IMR-90 (cell line): Measurements from ENCODE around the gene PLAAT4. TPM values are rescaled to one million over a fixed set of nuclear protein-coding genes. Genes with fewer than 3 reads are reported as not detected.

Experiments
- ATAC-seq: fragments of 200-7000 bp; cut with Tn5 transposase; 2 replicates; pipeline ENCODE4 v1.9.1; 2020; ENCODE audit warnings: low read depth, mild to moderate bottlenecking, moderate library complexity
- BruUV-seq: library from RNA; stranded (reverse); fragments of 400-500 nt; replicated peaks from 2 replicates; lab custom pipeline; 2021; lab: Mats Ljungman, UMichigan
- CTCF ChIA-PET: fragments of 300-600 bp; formaldehyde crosslinking; extraction: SDS; loops from one replicate; lab custom pipeline; 2021; ENCODE audit warnings: antibody characterized with exemption; lab: Yijun Ruan, JAX
- POLR2A ChIA-PET: fragments of 300-600 bp; sonication (Branson Sonifier 250); formaldehyde crosslinking; loops from one replicate; lab custom pipeline; 2022; ENCODE audit warnings: antibody characterized with exemption; ENCODE audit not compliant: unreplicated experiment; lab: Charles Lee
- DNase-seq: peaks from one replicate; pipeline ENCODE4 v3.0.0; 2013
- H2AFZ ChIP-seq: replicated peaks from 2 replicates; pipeline ENCODE3; 2013; ENCODE audit warnings: low read length, mild to moderate bottlenecking; ENCODE audit not compliant: poor library complexity
- H2AK5ac ChIP-seq: 2 replicates; pipeline ENCODE4 v1.6.1; 2013; ENCODE audit warnings: low read depth, low read length, inconsistent platforms
- H2AK9ac ChIP-seq: replicated peaks from 2 replicates; pipeline ENCODE3; 2013; ENCODE audit warnings: mild to moderate bottlenecking, low read depth, low read length, moderate library complexity; ENCODE audit not compliant: poor library complexity
- H2BK120ac ChIP-seq: 2 replicates; pipeline ENCODE4 v1.6.1; 2013; ENCODE audit warnings: low read depth, low read length, inconsistent platforms
- H2BK15ac ChIP-seq: 3 replicates; pipeline ENCODE4 v1.6.1; 2013; ENCODE audit warnings: low read depth, low read length, inconsistent platforms
- H2BK20ac ChIP-seq: 2 replicates; pipeline ENCODE4 v1.6.1; 2013; ENCODE audit warnings: low read depth, mild to moderate bottlenecking, inconsistent platforms, low read length, moderate library complexity
- H2BK5ac ChIP-seq: 2 replicates; pipeline ENCODE4 v1.6.1; 2013; ENCODE audit warnings: mild to moderate bottlenecking, low read depth, low read length, inconsistent platforms; ENCODE audit not compliant: poor library complexity, severe bottlenecking
- H3K14ac ChIP-seq: replicated peaks from 2 replicates; pipeline ENCODE4 v1.6.1; 2013; ENCODE audit warnings: low read depth, low read length, inconsistent platforms
- H3K18ac ChIP-seq: 2 replicates; pipeline ENCODE4 v1.6.1; 2013; ENCODE audit warnings: low read depth, low read length, control low read depth
- H3K23ac ChIP-seq: 2 replicates; pipeline ENCODE4 v1.6.1; 2013; ENCODE audit warnings: low read depth, low read length, inconsistent platforms
- H3K27ac ChIP-seq: 2 replicates; pipeline ENCODE4 v1.5.1; 2013; ENCODE audit warnings: mild to moderate bottlenecking, control low read depth, low read length; ENCODE audit not compliant: insufficient read depth
- H3K27me3 ChIP-seq: 2 replicates; pipeline ENCODE4 v1.6.1; 2013; ENCODE audit warnings: low read length; ENCODE audit not compliant: control insufficient read depth, insufficient read depth
- H3K36me3 ChIP-seq: 2 replicates; pipeline ENCODE4 v1.6.1; 2013; ENCODE audit warnings: low read length, mixed read lengths; ENCODE audit not compliant: control insufficient read depth, insufficient read depth
- H3K4ac ChIP-seq: 2 replicates; pipeline ENCODE4 v1.6.1; 2013; ENCODE audit warnings: low read depth, low read length, inconsistent platforms
- H3K4me1 ChIP-seq: 2 replicates; pipeline ENCODE4 v1.6.1; 2013; ENCODE audit warnings: low read length, mixed read lengths; ENCODE audit not compliant: control insufficient read depth, insufficient read depth
- H3K4me2 ChIP-seq: 2 replicates; pipeline ENCODE4 v1.6.1; 2013; ENCODE audit warnings: low read depth, mild to moderate bottlenecking, control low read depth, low read length, moderate library complexity
- H3K4me3 ChIP-seq: 2 replicates; pipeline ENCODE4 v1.5.1; 2013; ENCODE audit warnings: low read depth, mild to moderate bottlenecking, control low read depth, low read length, moderate library complexity; ENCODE audit not compliant: insufficient read depth
- H3K56ac ChIP-seq: 2 replicates; pipeline ENCODE4 v1.6.1; 2013; ENCODE audit warnings: low read length, inconsistent platforms; ENCODE audit not compliant: insufficient read depth; ENCODE audit errors: extremely low read depth
- H3K79me1 ChIP-seq, 2 experiments: 2 replicates each; pipeline ENCODE4 v1.6.1; 2013; ENCODE audit warnings: low read length in 2 of 2, inconsistent platforms in 1 of 2, low read depth in 1 of 2
- H3K9ac ChIP-seq: 2 replicates; pipeline ENCODE4 v1.6.1; 2013; ENCODE audit warnings: low read depth, low read length, control low read depth
- H3K9me1 ChIP-seq: 2 replicates; pipeline ENCODE4 v1.6.1; 2013; ENCODE audit warnings: low read length, inconsistent platforms; ENCODE audit not compliant: insufficient read depth
- H3K9me3 ChIP-seq: 2 replicates; pipeline ENCODE4 v1.6.1; 2013; ENCODE audit warnings: low read length; ENCODE audit not compliant: control insufficient read depth, insufficient read depth
- H4K20me1 ChIP-seq: 2 replicates; pipeline ENCODE4 v1.6.1; 2013; ENCODE audit warnings: low read length, inconsistent platforms; ENCODE audit not compliant: insufficient read depth
- H4K5ac ChIP-seq: 2 replicates; pipeline ENCODE4 v1.6.1; 2013; ENCODE audit warnings: mild to moderate bottlenecking, low read depth, low read length, control low read depth
- H4K8ac ChIP-seq, 2 experiments: 2 replicates each; pipeline ENCODE4 v1.6.1; 2013; ENCODE audit warnings: low read depth in 2 of 2, low read length in 2 of 2, control low read depth in 1 of 2, inconsistent platforms in 1 of 2
- H4K91ac ChIP-seq: 2 replicates; pipeline ENCODE4 v1.6.1; 2013; ENCODE audit warnings: low read depth, low read length, inconsistent platforms; ENCODE audit not compliant: insufficient read depth
- BHLHE40 ChIP-seq: fragments of 150-350 bp; IDR thresholded peaks from 2 replicates; pipeline ENCODE4 v1.6.1; 2016; ENCODE audit warnings: mild to moderate bottlenecking, low read depth, low read length
- CEBPB ChIP-seq: IDR thresholded peaks from 2 replicates; pipeline ENCODE4 v1.6.1; 2012; ENCODE audit warnings: low read depth, low read length, improper control_type of control experiment
- CHD1 ChIP-seq: IDR thresholded peaks from 2 replicates; pipeline ENCODE4 v1.6.1; 2012; ENCODE audit warnings: low read depth, low read length, improper control_type of control experiment
- FOS ChIP-seq: fragments of 150-350 bp; IDR thresholded peaks from 2 replicates; pipeline ENCODE4 v1.6.1; 2016; ENCODE audit warnings: low read depth, low read length
- MAFK ChIP-seq: IDR thresholded peaks from 2 replicates; pipeline ENCODE4 v1.6.1; 2012; ENCODE audit warnings: low read depth, low read length, improper control_type of control experiment
- MAZ ChIP-seq: IDR thresholded peaks from 2 replicates; pipeline ENCODE4 v1.6.1; 2012; ENCODE audit warnings: low read depth, mild to moderate bottlenecking, low read length, improper control_type of control experiment, moderate library complexity, borderline replicate concordance
- MXI1 ChIP-seq: IDR thresholded peaks from 2 replicates; pipeline ENCODE4 v1.6.1; 2012; ENCODE audit warnings: low read depth, mild to moderate bottlenecking, low read length, moderate library complexity, borderline replicate concordance
- NFE2L2 ChIP-seq: fragments of 150-350 bp; IDR thresholded peaks from 2 replicates; pipeline ENCODE4 v1.6.1; 2016; ENCODE audit warnings: low read depth, mild to moderate bottlenecking, low read length
- POLR2A ChIP-seq: IDR thresholded peaks from 2 replicates; pipeline ENCODE4 v1.6.1; 2012; ENCODE audit warnings: mild to moderate bottlenecking, low read depth, low read length
- RAD21 ChIP-seq: IDR thresholded peaks from 2 replicates; pipeline ENCODE4 v1.6.1; 2012; ENCODE audit warnings: low read length, improper control_type of control experiment
- RCOR1 ChIP-seq: IDR thresholded peaks from 2 replicates; pipeline ENCODE4 v1.6.1; 2012; ENCODE audit warnings: mild to moderate bottlenecking, low read length, improper control_type of control experiment; ENCODE audit not compliant: insufficient replicate concordance
- RFX5 ChIP-seq: IDR thresholded peaks from 2 replicates; pipeline ENCODE4 v1.8.0; 2012; ENCODE audit warnings: low read depth, mild to moderate bottlenecking, low read length, moderate library complexity
- SMC3 ChIP-seq: fragments of 150-350 bp; IDR thresholded peaks from 2 replicates; pipeline ENCODE4 v1.6.1; 2016; ENCODE audit warnings: low read depth, mild to moderate bottlenecking, antibody characterized with exemption, low read length, moderate library complexity
- WGBS, 2 experiments: methylation state at CpG; one replicate each; pipeline versions ENCODE4 v1.1.5 to v1.1.7; 2013; ENCODE audit warnings: missing lambda C conversion rate in 2 of 2; ENCODE audit not compliant: insufficient read length in 1 of 2; ENCODE audit errors: extremely low coverage in 2 of 2; 5-methylcytosine and 5-hydroxymethylcytosine counted together
- dilution Hi-C: fragments of 300-500 bp; cut with HindIII; formaldehyde crosslinking; loops from one replicate; pipeline ENCODE4 v1.14.3; 2018; ENCODE audit warnings: low sequenced_read_pairs; ENCODE audit not compliant: unreplicated experiment
- in situ Hi-C: fragments of 300-500 bp; cut with MboI; formaldehyde crosslinking; loops from 3 replicates; pipeline ENCODE4 v1.14.3; 2019; ENCODE audit warnings: low sequenced_read_pairs, inconsistent platforms, mixed read lengths
- intact Hi-C: fragments of 100-400 bp; cut with micrococcal nuclease; formaldehyde crosslinking; loops from 2 replicates; pipeline ENCODE4 v1.10.0; 2022
- polyA plus RNA-seq, 3 experiments: library from polyadenylated mRNA; depleted of rRNA; stranded (reverse); fragments of >200 nt; gene quantifications; 2 replicates each; pipeline ENCODE4 v1.2.3, GENCODE V29; 2012; ENCODE audit warnings: low replicate concordance in 1 of 3
- total RNA-seq: library from RNA; depleted of rRNA; stranded (reverse); fragments of >200 nt; gene quantifications from 2 replicates; pipeline ENCODE4 v1.2.3, GENCODE V29; 2012
- TF ChIP-seq, protein P1 (sequence below): fragments of 150-350 bp; IDR thresholded peaks from 2 replicates; pipeline ENCODE4 v1.6.1; 2017; ENCODE audit warnings: mild to moderate bottlenecking, antibody characterized with exemption, low read length, low read depth
- TF ChIP-seq, protein P2 (sequence below): fragments of 150-350 bp; IDR thresholded peaks from 2 replicates; pipeline ENCODE4 v1.6.1; 2016; ENCODE audit warnings: low read depth, mild to moderate bottlenecking, low read length, moderate library complexity, borderline replicate concordance
- TF ChIP-seq, protein P3 (sequence below): conservative IDR thresholded peaks from 2 replicates; pipeline ENCODE4 v1.5.1; 2012; ENCODE audit warnings: mild to moderate bottlenecking, low read depth, low read length, improper control_type of control experiment

PLAAT4 gene
- total and polyA plus RNA-seq, 2 of the 4 experiments (the other 2 are of a cell fraction) = 0.17 to 0.18 TPM

DNA sequence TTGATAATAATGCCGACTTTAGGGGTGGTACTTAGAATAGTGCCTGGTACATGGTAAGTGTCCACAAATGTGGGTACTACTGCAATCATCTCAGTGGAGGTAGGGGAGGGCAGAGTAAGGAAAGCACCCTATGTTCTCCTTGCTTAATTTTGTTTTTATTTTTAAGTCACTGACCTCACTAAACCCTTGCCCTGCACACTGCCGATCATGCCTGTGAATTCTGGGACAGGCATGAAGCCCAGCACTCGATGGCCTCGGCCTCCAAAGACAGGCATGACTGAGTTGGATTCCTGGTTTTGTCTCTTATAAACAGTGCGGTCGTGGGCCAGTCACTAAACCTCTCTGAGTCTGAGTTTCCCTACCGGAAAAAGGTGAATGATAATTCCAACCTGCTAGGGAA is 23.8 kb upstream of the PLAAT4 start:
- Histone ChIP-seq H3K27me3 (peaks cover 10% of the 10 kb centered on the region), H3K79me1 (no peaks in the 10 kb centered on the region), H3K4ac (no peak overlapping the region), H4K20me1 (no peaks in the 10 kb centered on the region), H4K5ac (no peak overlapping the region), H3K27ac (no peak overlapping the region), H2AFZ (no peak overlapping the region), H2AK9ac (no peak overlapping the region), H2BK15ac (no peak overlapping the region), H3K4me1 (no peaks in the 10 kb centered on the region), H2BK20ac (no peak overlapping the region), H3K4me2 (no peak overlapping the region), H3K18ac (no peak overlapping the region), H3K23ac (no peak overlapping the region), H3K9ac (no peak overlapping the region), H2AK5ac (no peak overlapping the region), H2BK120ac (no peak overlapping the region), H3K56ac (no peak overlapping the region), H4K91ac (no peak overlapping the region), H3K9me1 (peaks cover 2% of the 10 kb centered on the region; the same call in 1 of the 2 replicates), H2BK5ac (no peak overlapping the region), H3K36me3 (no peaks in the 10 kb centered on the region), H3K4me3 (no peak overlapping the region), H4K8ac (no peak overlapping the region), H3K9me3 (no peaks in the 10 kb centered on the region), H3K14ac (no peak overlapping the region)
- ATAC-seq = no peak
- dilution Hi-C loops (no loop called here), intact Hi-C loops (no loop called here), in situ Hi-C loops (no loop called here)
- ChIA-PET POLR2A (no interaction called here), CTCF (no interaction called here)
- TF ChIP-seq BHLHE40 (no peak), MAFK (no peak), RCOR1 (no peak), CEBPB (no peak), RFX5 (no peak), MAZ (no peak), MXI1 (no peak), SMC3 (no peak), CHD1 (no peak), POLR2A (no peak), FOS (no peak), RAD21 (no peak), NFE2L2 (no peak)
- TF ChIP-seq, protein P1, sequence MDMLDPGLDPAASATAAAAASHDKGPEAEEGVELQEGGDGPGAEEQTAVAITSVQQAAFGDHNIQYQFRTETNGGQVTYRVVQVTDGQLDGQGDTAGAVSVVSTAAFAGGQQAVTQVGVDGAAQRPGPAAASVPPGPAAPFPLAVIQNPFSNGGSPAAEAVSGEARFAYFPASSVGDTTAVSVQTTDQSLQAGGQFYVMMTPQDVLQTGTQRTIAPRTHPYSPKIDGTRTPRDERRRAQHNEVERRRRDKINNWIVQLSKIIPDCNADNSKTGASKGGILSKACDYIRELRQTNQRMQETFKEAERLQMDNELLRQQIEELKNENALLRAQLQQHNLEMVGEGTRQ = no peak
- TF ChIP-seq, protein P2, sequence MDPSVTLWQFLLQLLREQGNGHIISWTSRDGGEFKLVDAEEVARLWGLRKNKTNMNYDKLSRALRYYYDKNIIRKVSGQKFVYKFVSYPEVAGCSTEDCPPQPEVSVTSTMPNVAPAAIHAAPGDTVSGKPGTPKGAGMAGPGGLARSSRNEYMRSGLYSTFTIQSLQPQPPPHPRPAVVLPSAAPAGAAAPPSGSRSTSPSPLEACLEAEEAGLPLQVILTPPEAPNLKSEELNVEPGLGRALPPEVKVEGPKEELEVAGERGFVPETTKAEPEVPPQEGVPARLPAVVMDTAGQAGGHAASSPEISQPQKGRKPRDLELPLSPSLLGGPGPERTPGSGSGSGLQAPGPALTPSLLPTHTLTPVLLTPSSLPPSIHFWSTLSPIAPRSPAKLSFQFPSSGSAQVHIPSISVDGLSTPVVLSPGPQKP = no peak
- TF ChIP-seq, protein P3, sequence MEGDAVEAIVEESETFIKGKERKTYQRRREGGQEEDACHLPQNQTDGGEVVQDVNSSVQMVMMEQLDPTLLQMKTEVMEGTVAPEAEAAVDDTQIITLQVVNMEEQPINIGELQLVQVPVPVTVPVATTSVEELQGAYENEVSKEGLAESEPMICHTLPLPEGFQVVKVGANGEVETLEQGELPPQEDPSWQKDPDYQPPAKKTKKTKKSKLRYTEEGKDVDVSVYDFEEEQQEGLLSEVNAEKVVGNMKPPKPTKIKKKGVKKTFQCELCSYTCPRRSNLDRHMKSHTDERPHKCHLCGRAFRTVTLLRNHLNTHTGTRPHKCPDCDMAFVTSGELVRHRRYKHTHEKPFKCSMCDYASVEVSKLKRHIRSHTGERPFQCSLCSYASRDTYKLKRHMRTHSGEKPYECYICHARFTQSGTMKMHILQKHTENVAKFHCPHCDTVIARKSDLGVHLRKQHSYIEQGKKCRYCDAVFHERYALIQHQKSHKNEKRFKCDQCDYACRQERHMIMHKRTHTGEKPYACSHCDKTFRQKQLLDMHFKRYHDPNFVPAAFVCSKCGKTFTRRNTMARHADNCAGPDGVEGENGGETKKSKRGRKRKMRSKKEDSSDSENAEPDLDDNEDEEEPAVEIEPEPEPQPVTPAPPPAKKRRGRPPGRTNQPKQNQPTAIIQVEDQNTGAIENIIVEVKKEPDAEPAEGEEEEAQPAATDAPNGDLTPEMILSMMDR = no peak
- DNase-seq = no peak
- 62% methylated on average over 3 of the region's 7 CpGs; no CpG with 5 or more reads in 1 of the 2 experiments for WGBS, 2 experiments
- no TSS peak for BruUV-seq
